ENCODE data around the gene AASDH.
"Not testable (repeated sequence)": the region's sequence is repeated elsewhere in the genome, so short reads cannot be mapped to it uniquely, and the experiment has no call there.

AASDH gene

GRCh38 chr4:56388306-56388705 is 1.0 kb upstream of the AASDH start:
- DNase-seq: no peak

DNA sequence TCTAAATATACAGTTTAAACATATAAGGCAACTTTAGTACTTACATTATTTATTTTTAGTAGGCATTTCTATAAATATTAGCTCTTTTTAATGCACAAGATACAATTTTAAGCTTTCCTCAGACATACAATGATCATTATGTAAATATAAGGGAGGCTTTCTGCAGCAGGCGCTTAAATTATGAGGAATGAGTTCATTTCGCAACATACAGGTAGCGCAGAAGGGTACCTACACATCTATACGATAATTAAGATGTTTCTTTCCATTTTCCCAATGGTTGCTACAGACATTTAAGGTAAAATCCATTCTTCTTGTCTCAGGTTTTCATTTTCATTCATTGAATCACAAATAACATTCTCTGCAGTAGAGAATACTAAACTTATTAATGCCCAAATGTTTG is 1.2 kb downstream of the AASDH start:
- no peak for DNase-seq

- no peak for DNase-seq
These were observed 11.8 kb downstream of the AASDH start for GRCh38 chr4:56375458-56375857.

DNA sequence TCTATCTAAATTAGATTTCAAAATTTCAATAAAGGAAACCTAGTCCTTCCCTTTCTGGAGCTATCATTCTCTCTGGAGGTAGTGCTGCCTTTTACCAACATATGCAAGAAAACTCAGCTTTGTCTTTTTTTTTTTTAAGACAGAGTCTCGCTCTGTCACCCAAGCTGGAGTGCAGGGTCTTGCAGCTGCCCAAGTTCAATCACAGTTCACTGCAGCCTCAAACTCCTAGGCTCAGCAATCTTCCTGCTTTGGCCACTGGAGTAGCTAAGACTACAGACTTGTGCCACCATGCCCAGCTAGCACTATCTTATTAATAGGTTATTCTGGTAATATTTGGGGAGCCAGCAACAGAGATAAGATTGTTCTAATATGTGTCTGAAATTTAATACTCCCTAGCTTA is 12.3 kb downstream of the AASDH start:
- no peak for DNase-seq

- no peak for DNase-seq
These were observed 14.5 kb downstream of the AASDH start for GRCh38 chr4:56372774-56373173.

- DNase-seq: no peak
These were observed 15.7 kb downstream of the AASDH start for GRCh38 chr4:56371426-56372220.

DNA sequence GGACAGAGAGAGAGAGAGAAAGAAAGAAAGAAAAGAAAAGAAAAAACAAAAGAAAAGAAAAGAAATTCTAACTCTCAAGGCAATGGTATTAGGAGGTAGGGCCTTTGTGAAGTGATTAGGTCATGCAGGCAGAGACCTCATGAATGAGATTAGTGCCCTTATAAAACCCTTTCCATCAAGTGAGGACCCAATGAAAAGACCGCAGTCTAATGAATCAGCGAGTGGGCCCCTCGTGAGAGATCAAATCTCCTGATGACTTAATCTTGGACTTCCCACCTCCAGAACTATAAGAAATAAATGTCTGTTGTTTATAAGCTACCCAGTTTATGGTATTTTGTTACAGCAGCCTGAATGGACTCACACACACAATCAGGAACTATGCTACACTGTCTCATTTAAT is 16.9 kb downstream of the AASDH start:
- DNase-seq: no peak

- DNase-seq: not testable (repeated sequence)
These were observed 24.3 kb downstream of the AASDH start for GRCh38 chr4:56362981-56363380.

DNA sequence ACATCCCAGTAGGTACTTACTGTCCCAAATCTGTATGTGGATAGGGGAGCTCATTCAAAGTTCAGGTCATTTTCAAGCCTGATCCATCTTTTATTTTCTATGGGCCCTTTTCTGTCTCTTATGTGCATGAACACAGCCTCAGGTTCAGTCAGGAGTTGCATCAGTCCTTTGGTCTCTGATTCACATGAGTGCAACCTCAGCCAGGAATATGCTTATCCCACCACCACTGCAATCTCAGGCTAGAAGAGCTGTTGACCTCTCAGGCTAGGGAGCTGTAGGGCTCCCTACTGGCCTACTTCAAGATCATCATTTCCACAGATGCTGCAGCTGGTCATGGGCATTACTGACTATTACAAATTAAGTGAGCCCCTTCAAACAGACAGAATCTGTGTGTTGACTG is 27.2 kb downstream of the AASDH start:
- no peak for DNase-seq

DNA sequence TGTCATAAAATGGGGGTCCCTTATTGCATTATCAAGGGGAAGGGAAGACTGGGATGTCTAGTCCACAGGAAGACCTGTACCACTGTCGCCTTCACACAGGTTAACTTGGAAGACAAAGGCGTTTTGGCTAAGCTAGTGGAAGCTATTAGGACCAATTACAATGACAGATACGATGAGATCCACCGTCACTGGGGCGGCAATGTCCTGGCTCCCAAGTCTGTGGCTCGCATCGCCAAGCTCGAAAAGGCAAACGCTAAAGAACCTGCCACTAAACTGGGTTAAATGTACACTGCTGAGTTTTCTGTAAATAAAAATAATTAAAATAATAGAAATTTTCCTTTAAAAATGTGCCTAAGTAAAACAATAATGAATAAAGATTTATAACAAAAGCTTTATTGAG is 30.6 kb downstream of the AASDH start:
- no peak for DNase-seq

DNA sequence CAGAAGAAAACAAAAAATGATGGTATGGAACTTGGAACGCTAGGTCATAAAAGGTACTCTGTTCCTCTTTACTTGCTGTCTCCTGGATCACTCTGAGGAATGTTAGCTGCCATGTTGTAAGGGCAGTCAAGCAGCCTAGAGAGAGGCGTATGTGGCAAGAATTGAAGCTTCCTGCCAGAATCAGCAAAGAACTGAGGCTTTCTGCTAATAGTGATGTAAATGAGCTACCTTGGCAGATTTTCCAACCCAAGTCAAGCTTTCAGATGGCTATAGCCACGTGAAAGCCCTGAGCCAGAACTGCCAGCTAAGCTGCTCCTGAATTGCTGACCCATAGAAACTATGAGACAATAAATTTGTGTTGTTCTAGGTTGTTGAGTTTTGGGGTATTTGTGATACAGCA is 38.7 kb downstream of the AASDH start:
- no peak for DNase-seq

- DNase-seq: no peak
These were observed 41.8 kb downstream of the AASDH start for GRCh38 chr4:56345458-56345857.

GRCh38 chr4:56342746-56343145 is 44.5 kb downstream of the AASDH start:
- DNase-seq: no peak

GRCh38 chr4:56330691-56331090 is 56.6 kb downstream of the AASDH start:
- DNase-seq: no peak

DNA sequence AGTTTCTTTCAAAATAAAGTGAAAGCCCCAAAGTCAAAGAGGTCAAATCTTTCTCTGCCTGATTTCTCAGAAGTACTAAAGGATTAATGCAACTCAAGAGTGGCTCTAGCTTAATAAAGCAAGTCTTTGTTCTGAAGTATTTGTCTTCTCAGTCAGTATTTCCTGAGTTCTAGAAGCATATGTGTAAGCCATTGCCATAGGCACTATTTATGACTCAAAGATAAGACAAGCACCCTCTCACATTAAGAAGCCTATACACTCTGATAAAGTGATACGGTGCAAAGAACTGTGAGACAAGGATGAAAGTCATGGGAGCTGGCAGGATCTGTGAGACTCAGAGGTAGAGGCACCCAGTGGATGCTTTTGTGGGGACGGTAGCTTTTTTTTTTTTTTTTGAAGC is 60.9 kb downstream of the AASDH start:
- no peak for DNase-seq

GRCh38 chr4:56324011-56324610 is 63.2 kb downstream of the AASDH start:
- no peak for DNase-seq

- DNase-seq: no peak
These were observed 64.0 kb downstream of the AASDH start for GRCh38 chr4:56323327-56323726.

GRCh38 chr4:56321251-56321650 is 66.0 kb downstream of the AASDH start:
- no peak for DNase-seq

GRCh38 chr4:56320293-56320692 is 67.0 kb downstream of the AASDH start:
- no peak for DNase-seq

DNA sequence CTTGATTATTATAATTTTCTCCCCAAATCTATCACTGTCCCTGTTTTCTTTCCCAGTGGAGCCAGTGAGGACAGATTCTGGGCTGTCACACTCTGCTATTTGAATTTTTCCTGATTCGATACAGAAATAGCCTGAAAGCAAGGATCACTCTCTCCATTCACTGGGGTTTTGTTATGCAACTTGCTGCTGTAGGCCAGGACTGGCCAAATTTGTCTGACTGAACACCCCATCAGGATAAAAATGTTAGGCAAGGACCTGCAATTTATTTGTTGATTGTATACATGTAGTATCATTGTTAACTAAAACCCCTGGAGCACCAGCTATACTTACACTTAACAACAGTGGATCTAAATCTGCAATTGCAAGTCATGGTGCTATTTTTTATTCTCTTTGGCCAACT is 68.7 kb downstream of the AASDH start:
- no peak for DNase-seq

- DNase-seq: no peak
These were observed 69.5 kb downstream of the AASDH start for GRCh38 chr4:56317749-56318148.

GRCh38 chr4:56316011-56316650 is 71.2 kb downstream of the AASDH start:
- DNase-seq: no peak

DNA sequence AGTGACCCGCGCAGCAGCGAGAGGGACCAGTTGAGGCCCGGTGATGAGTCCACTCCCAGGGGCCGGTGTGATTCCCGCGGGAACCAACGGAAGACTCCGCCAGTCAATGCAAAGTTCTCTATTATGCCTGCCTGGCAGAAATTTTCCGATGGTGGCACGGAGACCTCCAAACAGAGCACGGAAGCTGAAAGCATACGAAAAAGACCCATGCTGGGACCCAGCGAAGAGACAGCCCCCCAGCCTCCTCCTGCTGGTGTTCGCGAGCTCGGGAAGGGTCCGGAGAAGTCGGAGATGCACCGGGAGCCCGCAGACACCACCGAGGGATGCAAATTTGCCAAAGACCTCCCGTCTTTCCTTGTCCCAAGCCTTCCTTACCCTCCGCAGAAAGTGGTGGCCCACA is 71.7 kb downstream of the AASDH start:
- DNase-seq: no peak

GRCh38 chr4:56315041-56315440 is 72.2 kb downstream of the AASDH start:
- DNase-seq: no peak

All from NCI-H345 (cell line).